Measurements from ENCODE around the gene CDH5. TPM values are rescaled to one million over a fixed set of nuclear protein-coding genes. Genes with fewer than 3 reads are reported as not detected.

The CDH5 gene
- polyA plus RNA-seq, 1 donor (not counting 4 experiments of a cell fraction or from before 2014, with no cell fraction given), result 0.05 TPM

- Histone ChIP-seq H4K20me1 (ENCODE audit: control insufficient read depth, extremely low read depth, insufficient read depth, low read length) (no peaks in the 10 kb centered on the region), H3K79me2 (ENCODE audit: control insufficient read depth, insufficient read depth, low read length) (no peaks in the 10 kb centered on the region), H3K4me1 (ENCODE audit: control insufficient read depth, extremely low read depth, insufficient read depth, low read length) (no peaks in the 10 kb centered on the region), H3K4me3 (ENCODE audit: control insufficient read depth in 2 of 3, extremely low read depth in 1 of 3, insufficient read depth in 2 of 3, low read depth in 1 of 3, low read length in 3 of 3) (peak overlapping the region in 2 of 3 experiments; percentile 10 to 22), H3K27ac (ENCODE audit: control insufficient read depth, insufficient read depth, low read length) (no peak overlapping the region), H3K9me1 (ENCODE audit: control insufficient read depth, extremely low read depth, insufficient read depth, low read length) (no peaks in the 10 kb centered on the region), H3K27me3 (ENCODE audit: control insufficient read depth, extremely low read depth, insufficient read depth, low read length) (peaks cover 44% of the 10 kb centered on the region), H2AFZ (ENCODE audit: control insufficient read depth, low read length) (peak overlapping the region; percentile 73), H3K4me2 (ENCODE audit: control insufficient read depth, extremely low read depth, insufficient read depth, low read depth, low read length) (peak overlapping the region; percentile 60), H3K36me3 (ENCODE audit: control insufficient read depth in 2 of 2, extremely low read depth in 1 of 2, insufficient read depth in 2 of 2, low read length in 2 of 2) (no peaks in the 10 kb centered on the region), H3K9me3 (ENCODE audit: control insufficient read depth, low read depth, low read length) (no peaks in the 10 kb centered on the region), H3K9ac (ENCODE audit: control insufficient read depth, extremely low read depth, insufficient read depth, low read length) (no peak overlapping the region)
- TF ChIP-seq CTCF (optimal IDR thresholded peaks at IDR 0.05 in 1 of 3, IDR thresholded peaks at IDR 0.05 in 1 of 3, conservative IDR thresholded peaks at IDR 0.05 in 1 of 3; ENCODE audit: extremely low read depth in 1 of 3, insufficient read depth in 2 of 3, low read length in 3 of 3) (no peak), EZH2 (IDR thresholded peaks at IDR 0.05; ENCODE audit: low read length) (peak; percentile 80)
- DNase-seq (ENCODE audit: low read depth, low spot score) (no peak), FAIRE-seq (no peak)
- dilution Hi-C loops (cut with MboI; ENCODE audit: extremely low pct_ligation_motif_present, low sequenced_read_pairs), result no loop called here
These were observed 59.9 kb downstream of the CDH5 start for GRCh38 chr16:66426112-66427035.

GRCh38 chr16:66427036-66427860 lies 60.8 kb downstream of the CDH5 start, which contains the start of gene BEAN1:
Gene BEAN1, plus strand, starts transcription at chr16:66427295. Its CDS starts 10,382 bp downstream, at chr16:66437677.
- peaks cover 44% of the 10 kb centered on the region for H3K27me3 ChIP-seq (ENCODE audit: control insufficient read depth, extremely low read depth, insufficient read depth, low read length)
- H2AFZ ChIP-seq (ENCODE audit: control insufficient read depth, low read length), result peak within 1 kb of the TSS; percentile 73

More at GRCh38 chr16:66427036-66427860, 60.8 kb downstream of the CDH5 start, which contains the start of gene BEAN1:
- Histone ChIP-seq H3K9me3 (ENCODE audit: control insufficient read depth, low read depth, low read length) (no peaks in the 10 kb centered on the region), H3K4me2 (ENCODE audit: control insufficient read depth, extremely low read depth, insufficient read depth, low read depth, low read length) (peak within 1 kb of the TSS; percentile 60), H3K4me1 (ENCODE audit: control insufficient read depth, extremely low read depth, insufficient read depth, low read length) (no peaks in the 10 kb centered on the region), H3K4me3 (ENCODE audit: control insufficient read depth in 2 of 3, extremely low read depth in 1 of 3, insufficient read depth in 2 of 3, low read depth in 1 of 3, low read length in 3 of 3) (peak within 1 kb of the TSS; percentile 2 to 24 (median 22)), H3K36me3 (ENCODE audit: control insufficient read depth in 2 of 2, extremely low read depth in 1 of 2, insufficient read depth in 2 of 2, low read length in 2 of 2) (no peaks in the 10 kb centered on the region), H3K27ac (ENCODE audit: control insufficient read depth, insufficient read depth, low read length) (no peak within 1 kb of the TSS), H3K9me1 (ENCODE audit: control insufficient read depth, extremely low read depth, insufficient read depth, low read length) (no peaks in the 10 kb centered on the region), H3K79me2 (ENCODE audit: control insufficient read depth, insufficient read depth, low read length) (no peaks in the 10 kb centered on the region), H3K9ac (ENCODE audit: control insufficient read depth, extremely low read depth, insufficient read depth, low read length) (no peak within 1 kb of the TSS), H4K20me1 (ENCODE audit: control insufficient read depth, extremely low read depth, insufficient read depth, low read length) (no peaks in the 10 kb centered on the region)
- dilution Hi-C loops (cut with MboI; ENCODE audit: extremely low pct_ligation_motif_present, low sequenced_read_pairs), result no loop called here
- no peak for DNase-seq (ENCODE audit: low read depth, low spot score)
- no peak for FAIRE-seq
- no peak for TF ChIP-seq EZH2 (IDR thresholded peaks at IDR 0.05; ENCODE audit: low read length)
- no peak for TF ChIP-seq CTCF (optimal IDR thresholded peaks at IDR 0.05 in 1 of 3, IDR thresholded peaks at IDR 0.05 in 1 of 3, conservative IDR thresholded peaks at IDR 0.05 in 1 of 3; ENCODE audit: extremely low read depth in 1 of 3, insufficient read depth in 2 of 3, low read length in 3 of 3)

All from keratinocyte (primary cell).